CD4-positive, alpha-beta T cell (primary cell): ENCODE results near the gene GSK3B. TPM values are rescaled to one million over a fixed set of nuclear protein-coding genes. Genes with fewer than 3 reads are reported as not detected.

Source experiments
- ATAC-seq: fragments of 200-7000 bp; cut with Tn5 transposase; one replicate; pipeline ENCODE4 v1.10.0; 2022; ENCODE audit warnings: mild to moderate bottlenecking; ENCODE audit not compliant: poor library complexity
- CTCF ChIA-PET: fragments of 350-600 bp; sonication (Branson Sonifier 250); formaldehyde crosslinking; loops from one replicate; lab custom pipeline; 2021; ENCODE audit warnings: antibody characterized with exemption, inconsistent platforms; lab: Charles Lee
- POLR2A ChIA-PET: fragments of 350-600 bp; sonication (Branson Sonifier 250); formaldehyde crosslinking; loops from one replicate; lab custom pipeline; 2021; ENCODE audit warnings: antibody characterized with exemption, inconsistent platforms; lab: Charles Lee
- DNase-seq, 14 experiments: peaks; one replicate each; pipeline ENCODE4 v3.0.0-alpha.2; 2013 to 2020; ENCODE audit warnings: mixed read lengths in 2 of 14
- H3K27ac ChIP-seq, 2 donors: one replicate each; pipeline versions ENCODE4 v1.5.1 to v1.7.0; 2013; ENCODE audit warnings: low read length in 2 of 2, low read depth in 1 of 2, mild to moderate bottlenecking in 1 of 2
- H3K27me3 ChIP-seq, 2 experiments: 1 replicate in 1 of 2; 2 replicates in 1 of 2; pipeline versions ENCODE4 v1.6.1 to v1.7.0; 2013; ENCODE audit warnings: low read length in 2 of 2, control low read depth in 1 of 2, mild to moderate bottlenecking in 1 of 2, moderate library complexity in 1 of 2; ENCODE audit not compliant: insufficient read depth in 2 of 2, control insufficient read depth in 1 of 2
- H3K36me3 ChIP-seq: one replicate; pipeline ENCODE4 v1.6.1; 2013; ENCODE audit warnings: low read length, control low read depth; ENCODE audit not compliant: insufficient read depth
- H3K4me1 ChIP-seq: one replicate; pipeline ENCODE4 v1.6.1; 2013; ENCODE audit warnings: low read length, control low read depth; ENCODE audit not compliant: insufficient read depth
- H3K4me3 ChIP-seq: one replicate; pipeline ENCODE4 v1.5.1; 2013; ENCODE audit warnings: mild to moderate bottlenecking, low read length, moderate library complexity
- H3K9me3 ChIP-seq, 2 experiments: 1 replicate in 1 of 2; 2 replicates in 1 of 2; pipeline versions ENCODE4 v1.6.1 to v1.7.0; 2013; ENCODE audit warnings: low read length in 2 of 2, mild to moderate bottlenecking in 2 of 2, control low read depth in 1 of 2, moderate library complexity in 1 of 2; ENCODE audit not compliant: control insufficient read depth in 1 of 2, insufficient read depth in 1 of 2
- H3K27ac Mint-ChIP-seq: one replicate; pipeline ENCODE4 v1.8.0; 2020; ENCODE audit warnings: mixed read lengths
- H3K27me3 Mint-ChIP-seq: one replicate; pipeline ENCODE4 v1.8.0; 2021; ENCODE audit warnings: mixed read lengths
- H3K36me3 Mint-ChIP-seq: one replicate; pipeline ENCODE4 v1.8.0; 2021; ENCODE audit warnings: low read depth, mixed read lengths
- H3K4me1 Mint-ChIP-seq: one replicate; pipeline ENCODE4 v1.8.0; 2021; ENCODE audit warnings: low read depth, mixed read lengths
- H3K4me3 Mint-ChIP-seq: one replicate; pipeline ENCODE4 v1.8.0; 2020; ENCODE audit warnings: mild to moderate bottlenecking, mixed read lengths
- H3K9me3 Mint-ChIP-seq: one replicate; pipeline ENCODE4 v1.8.0; 2020; ENCODE audit warnings: mixed read lengths
- intact Hi-C, 2 experiments: fragments of 100-400 bp; cut with DNase I in 1 of 2; cut with micrococcal nuclease in 1 of 2; formaldehyde crosslinking; loops; one replicate each; pipeline versions ENCODE4 v1.15.1 to v1.9.0; 2023 to 2025; cut with DNase I, micrococcal nuclease
- total RNA-seq, 174 experiments: library from RNA in 2 of 174; stranded (reverse) in 2 of 174; gene quantifications; one replicate each; pipeline ENCODE4 v1.2.3 and lab custom pipeline; 2021 to 2026
- TF ChIP-seq, protein P1 (sequence below): fragments of 200-600 bp; IDR thresholded peaks from one replicate; pipeline ENCODE4 v1.8.0; 2022; ENCODE audit warnings: antibody characterized with exemption, mild to moderate bottlenecking

GSK3B gene
- total RNA-seq, 2 experiments from 2014 or later, result 27.9 to 29.1 TPM

DNA sequence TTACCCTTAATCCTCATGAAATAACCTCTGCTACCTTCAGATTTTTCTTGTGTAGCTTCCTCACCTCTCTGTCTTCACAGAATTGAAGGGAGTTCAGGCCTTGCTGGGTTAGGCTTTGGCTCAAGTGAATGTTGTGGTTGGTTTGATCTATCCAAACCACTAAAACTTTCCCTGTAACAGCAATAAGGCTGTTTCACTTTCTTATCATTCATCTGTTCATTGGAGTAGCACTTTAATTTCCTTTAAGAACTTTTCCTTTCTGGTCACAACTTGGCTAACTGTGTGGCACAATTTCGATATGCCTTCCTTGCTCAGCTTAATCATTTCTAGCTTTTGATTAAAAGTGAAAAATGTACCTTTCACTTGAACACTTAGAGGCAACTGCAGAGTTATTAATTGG, 182.5 kb downstream of the GSK3B start:
- Histone ChIP-seq H3K36me3 (peaks cover 9% of the 10 kb centered on the region), H3K4me1 (peaks cover 2% of the 10 kb centered on the region), H3K9me3 (no peaks in the 10 kb centered on the region), H3K27me3 (no peaks in the 10 kb centered on the region), H3K4me3 (no peak overlapping the region), H3K27ac (no peak overlapping the region)
- intact Hi-C loops, result loop anchor here in 1 of 2 experiments (10.0 kb wide), 1 partner anchor 53 kb away; no protein-coding TSS in a partner anchor
- POLR2A ChIA-PET, result interaction anchor here (0.7 kb wide), 1 partner anchor 20 kb away, joined by 3 read pairs; no protein-coding TSS in a partner anchor
- peaks cover 72% of the 10 kb centered on the region for H3K36me3 Mint-ChIP-seq
- H3K4me3 Mint-ChIP-seq, result peak overlapping the region; percentile 51
- TF ChIP-seq, protein P1, sequence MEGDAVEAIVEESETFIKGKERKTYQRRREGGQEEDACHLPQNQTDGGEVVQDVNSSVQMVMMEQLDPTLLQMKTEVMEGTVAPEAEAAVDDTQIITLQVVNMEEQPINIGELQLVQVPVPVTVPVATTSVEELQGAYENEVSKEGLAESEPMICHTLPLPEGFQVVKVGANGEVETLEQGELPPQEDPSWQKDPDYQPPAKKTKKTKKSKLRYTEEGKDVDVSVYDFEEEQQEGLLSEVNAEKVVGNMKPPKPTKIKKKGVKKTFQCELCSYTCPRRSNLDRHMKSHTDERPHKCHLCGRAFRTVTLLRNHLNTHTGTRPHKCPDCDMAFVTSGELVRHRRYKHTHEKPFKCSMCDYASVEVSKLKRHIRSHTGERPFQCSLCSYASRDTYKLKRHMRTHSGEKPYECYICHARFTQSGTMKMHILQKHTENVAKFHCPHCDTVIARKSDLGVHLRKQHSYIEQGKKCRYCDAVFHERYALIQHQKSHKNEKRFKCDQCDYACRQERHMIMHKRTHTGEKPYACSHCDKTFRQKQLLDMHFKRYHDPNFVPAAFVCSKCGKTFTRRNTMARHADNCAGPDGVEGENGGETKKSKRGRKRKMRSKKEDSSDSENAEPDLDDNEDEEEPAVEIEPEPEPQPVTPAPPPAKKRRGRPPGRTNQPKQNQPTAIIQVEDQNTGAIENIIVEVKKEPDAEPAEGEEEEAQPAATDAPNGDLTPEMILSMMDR, result no peak
- ATAC-seq (no peak), DNase-seq (peak in 3 of 14 experiments; percentile 15 to 17 (median 17))
- peak overlapping the region; percentile 23 for H3K27ac Mint-ChIP-seq
- H3K9me3 Mint-ChIP-seq, result no peaks in the 10 kb centered on the region
- CTCF ChIA-PET, result interaction anchor here (1.7 kb wide), 1 partner anchor 20 kb away, joined by 3 read pairs; no protein-coding TSS in a partner anchor
- peaks cover 34% of the 10 kb centered on the region for H3K4me1 Mint-ChIP-seq
- no peaks in the 10 kb centered on the region for H3K27me3 Mint-ChIP-seq

DNA sequence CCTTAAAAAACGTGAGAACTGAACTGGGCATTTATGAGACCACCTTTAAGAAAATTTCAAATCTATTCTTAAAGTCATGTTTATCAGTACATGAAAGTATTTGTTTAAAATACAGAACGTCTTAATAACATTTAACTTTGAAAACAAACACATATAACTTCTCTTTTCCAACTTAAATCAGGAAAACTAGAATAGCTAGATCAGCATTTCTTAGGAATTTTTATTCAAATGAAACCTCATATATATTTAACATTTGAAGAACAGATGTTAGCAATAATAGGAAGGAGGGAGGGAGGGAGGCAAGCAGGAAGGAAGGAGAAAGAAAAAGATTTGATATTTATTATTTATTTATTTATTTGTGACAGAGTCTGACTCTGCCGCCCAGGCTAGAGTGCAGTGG, 192.2 kb downstream of the GSK3B start:
- DNase-seq, result no peak
- H3K36me3 Mint-ChIP-seq, result peaks cover 45% of the 10 kb centered on the region
- Histone ChIP-seq H3K4me3 (no peak overlapping the region), H3K27me3 (no peaks in the 10 kb centered on the region), H3K36me3 (peaks cover 10% of the 10 kb centered on the region), H3K9me3 (no peaks in the 10 kb centered on the region), H3K27ac (no peak overlapping the region), H3K4me1 (no peaks in the 10 kb centered on the region)
- intact Hi-C loops, result no loop called here
- CTCF ChIA-PET, result interaction anchor here (1.7 kb wide), 1 partner anchor 245 kb away, joined by 6 read pairs; no protein-coding TSS in a partner anchor
- TF ChIP-seq, protein P1, result no peak
- H3K4me3 Mint-ChIP-seq, result no peak overlapping the region
- no peak overlapping the region for H3K27ac Mint-ChIP-seq
- ATAC-seq, result no peak
- H3K27me3 Mint-ChIP-seq, result no peaks in the 10 kb centered on the region
- POLR2A ChIA-PET, result no interaction called here
- H3K4me1 Mint-ChIP-seq, result no peaks in the 10 kb centered on the region
- no peaks in the 10 kb centered on the region for H3K9me3 Mint-ChIP-seq

DNA sequence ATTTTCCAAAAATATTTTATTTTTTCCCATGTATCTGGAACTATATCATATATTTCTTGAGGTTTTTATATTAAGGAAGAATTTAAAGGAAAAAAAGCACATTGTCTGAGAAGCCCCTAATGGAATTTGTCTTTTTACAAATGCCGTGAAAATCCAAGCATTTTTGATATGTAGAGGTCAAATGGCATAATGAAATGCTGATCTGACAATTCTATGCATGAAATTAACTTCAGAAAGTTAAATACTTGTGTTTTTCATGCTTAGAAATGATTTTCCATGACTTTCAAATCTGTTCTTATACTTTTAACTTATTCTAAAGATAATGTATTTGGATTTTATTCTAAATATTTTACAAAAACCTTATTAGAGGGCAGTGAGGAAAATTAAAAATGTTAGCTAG, 193.1 kb downstream of the GSK3B start:
- H3K27ac Mint-ChIP-seq, result no peak overlapping the region
- POLR2A ChIA-PET, result no interaction called here

More for the DNA sequence above, 193.1 kb downstream of the GSK3B start:
- Histone ChIP-seq H3K27me3 (no peaks in the 10 kb centered on the region), H3K4me3 (no peak overlapping the region), H3K27ac (no peak overlapping the region), H3K9me3 (no peaks in the 10 kb centered on the region), H3K36me3 (peaks cover 10% of the 10 kb centered on the region), H3K4me1 (no peaks in the 10 kb centered on the region)
- intact Hi-C loops, result no loop called here
- Mint-ChIP-seq H3K36me3 (peaks cover 40% of the 10 kb centered on the region), H3K9me3 (no peaks in the 10 kb centered on the region), H3K4me3 (no peak overlapping the region), H3K27me3 (no peaks in the 10 kb centered on the region), H3K4me1 (no peaks in the 10 kb centered on the region)
- CTCF ChIA-PET, result interaction anchor here (0.6 to 1.7 kb wide), 2 partner anchors 246 to 512 kb away, joined by 3 to 6 read pairs; no protein-coding TSS in a partner anchor
- DNase-seq (no peak), ATAC-seq (no peak)
- TF ChIP-seq, protein P1, result no peak
